GM18909 (cell line): ENCODE measurements around the gene CPNE9.

ENCODE experiments used
- ATAC-seq: cut with Tn5 transposase; IDR thresholded peaks from one replicate; pipeline ENCODE4 v1.9.1; 2021; ENCODE audit warnings: mild to moderate bottlenecking; ENCODE audit not compliant: unreplicated experiment, poor library complexity

CPNE9 gene, protein sequence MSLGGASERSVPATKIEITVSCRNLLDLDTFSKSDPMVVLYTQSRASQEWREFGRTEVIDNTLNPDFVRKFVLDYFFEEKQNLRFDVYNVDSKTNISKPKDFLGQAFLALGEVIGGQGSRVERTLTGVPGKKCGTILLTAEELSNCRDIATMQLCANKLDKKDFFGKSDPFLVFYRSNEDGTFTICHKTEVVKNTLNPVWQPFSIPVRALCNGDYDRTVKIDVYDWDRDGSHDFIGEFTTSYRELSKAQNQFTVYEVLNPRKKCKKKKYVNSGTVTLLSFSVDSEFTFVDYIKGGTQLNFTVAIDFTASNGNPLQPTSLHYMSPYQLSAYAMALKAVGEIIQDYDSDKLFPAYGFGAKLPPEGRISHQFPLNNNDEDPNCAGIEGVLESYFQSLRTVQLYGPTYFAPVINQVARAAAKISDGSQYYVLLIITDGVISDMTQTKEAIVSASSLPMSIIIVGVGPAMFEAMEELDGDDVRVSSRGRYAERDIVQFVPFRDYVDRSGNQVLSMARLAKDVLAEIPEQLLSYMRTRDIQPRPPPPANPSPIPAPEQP

DNA sequence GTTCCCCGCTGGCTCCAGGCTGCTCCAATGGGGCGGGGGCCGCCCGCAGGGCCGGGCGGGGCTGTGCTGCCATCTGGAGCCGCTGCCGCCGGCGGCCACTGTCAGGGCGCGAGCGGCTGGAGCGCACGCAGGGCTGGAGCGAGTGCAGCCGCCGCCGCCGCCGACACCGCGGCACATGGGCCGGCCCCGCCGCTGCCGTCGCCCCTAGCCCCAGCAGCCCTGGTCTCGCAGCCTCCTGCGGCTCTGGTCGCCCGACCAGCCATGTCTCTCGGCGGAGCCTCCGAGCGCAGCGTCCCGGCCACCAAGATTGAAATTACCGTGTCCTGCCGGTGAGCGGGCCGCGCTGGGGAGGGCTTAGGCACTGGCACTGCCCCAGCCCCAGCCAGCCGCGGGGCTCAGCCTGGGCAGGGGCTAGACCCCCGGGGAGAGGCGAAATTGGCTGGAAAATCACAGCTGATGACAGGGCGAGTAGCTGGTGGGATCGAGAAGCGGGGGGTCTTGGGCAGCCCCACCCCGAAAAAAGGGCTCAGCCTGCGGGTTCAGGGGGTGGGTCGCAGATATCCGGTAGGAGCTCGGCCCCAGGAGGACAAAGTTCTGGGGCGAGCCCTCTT, at the start of gene CPNE9:
Gene CPNE9 (plus strand): TSS at position 98 of the 611 bp plus-strand sequence. CDS start 164 bp downstream, at position 262.
- ATAC-seq, result no peak

DNA sequence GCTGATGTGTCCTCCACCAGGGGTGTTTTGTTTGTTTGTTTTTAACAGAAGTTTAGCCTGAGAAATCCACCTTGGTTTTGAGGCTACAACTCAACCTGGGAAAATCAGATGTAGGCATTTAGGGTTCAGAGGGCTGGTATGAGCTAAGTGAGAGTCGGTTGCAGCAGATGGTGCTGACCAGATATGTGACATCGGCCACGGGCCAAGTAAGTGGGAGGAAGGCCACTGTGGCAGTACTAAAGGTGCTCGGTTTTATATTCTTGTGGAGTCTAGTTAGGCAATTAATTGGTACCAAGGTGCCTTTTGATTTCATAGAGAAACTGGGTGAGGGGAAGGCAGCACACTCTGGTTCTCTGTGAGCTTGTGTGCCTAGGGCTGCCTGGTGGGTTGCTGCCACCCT, 43.8 kb upstream of the CPNE9 start:
- ATAC-seq, result no peak

DNA sequence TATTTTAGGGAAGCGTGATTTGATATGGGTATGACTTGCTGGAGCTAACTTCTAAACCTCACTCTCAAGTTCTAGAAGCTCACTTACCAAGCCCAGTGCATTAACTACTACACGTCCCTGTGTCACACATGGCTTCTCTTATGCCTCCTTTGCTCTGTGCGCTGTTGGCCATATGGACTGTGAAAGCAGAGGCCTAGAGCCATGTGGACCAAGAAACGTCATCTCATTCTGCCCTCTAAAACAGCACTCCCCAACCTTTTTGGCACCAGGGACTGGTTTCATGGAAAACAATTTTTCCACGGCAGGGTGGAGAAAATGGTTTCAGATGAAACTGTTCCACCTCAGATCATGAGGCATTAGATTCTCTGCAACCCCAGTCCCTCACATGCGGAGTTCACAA, 42.7 kb upstream of the CPNE9 start:
- no peak for ATAC-seq

DNA sequence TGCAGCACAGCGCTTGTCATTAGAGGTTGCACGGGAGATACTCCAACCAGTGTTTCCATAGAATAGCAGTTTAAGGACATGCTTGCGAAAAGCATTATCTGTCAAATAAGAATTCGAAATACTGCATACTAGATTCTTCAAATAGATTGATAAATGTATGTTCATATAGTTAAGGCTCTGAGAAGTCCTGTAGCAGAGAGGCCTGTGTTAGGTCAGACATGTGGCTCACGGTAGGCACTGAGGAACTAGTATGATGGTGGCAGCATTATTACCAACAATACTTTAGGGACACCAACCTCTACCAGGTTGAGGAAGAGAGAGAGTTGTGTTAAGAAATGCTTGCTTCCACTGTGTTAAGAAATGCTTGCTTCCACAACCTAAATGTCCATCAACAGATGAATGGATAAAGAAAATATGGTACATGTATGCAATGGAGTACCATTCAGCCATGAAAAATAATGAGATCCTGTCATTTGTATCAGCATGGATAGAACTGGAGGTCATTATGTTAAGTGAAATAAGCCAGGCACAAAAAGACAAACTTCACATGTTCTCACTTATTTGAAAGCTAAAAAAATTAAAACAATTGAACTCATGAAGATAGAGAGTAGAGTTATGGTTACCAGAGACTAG, 39.4 kb upstream of the CPNE9 start:
- no peak for ATAC-seq

DNA sequence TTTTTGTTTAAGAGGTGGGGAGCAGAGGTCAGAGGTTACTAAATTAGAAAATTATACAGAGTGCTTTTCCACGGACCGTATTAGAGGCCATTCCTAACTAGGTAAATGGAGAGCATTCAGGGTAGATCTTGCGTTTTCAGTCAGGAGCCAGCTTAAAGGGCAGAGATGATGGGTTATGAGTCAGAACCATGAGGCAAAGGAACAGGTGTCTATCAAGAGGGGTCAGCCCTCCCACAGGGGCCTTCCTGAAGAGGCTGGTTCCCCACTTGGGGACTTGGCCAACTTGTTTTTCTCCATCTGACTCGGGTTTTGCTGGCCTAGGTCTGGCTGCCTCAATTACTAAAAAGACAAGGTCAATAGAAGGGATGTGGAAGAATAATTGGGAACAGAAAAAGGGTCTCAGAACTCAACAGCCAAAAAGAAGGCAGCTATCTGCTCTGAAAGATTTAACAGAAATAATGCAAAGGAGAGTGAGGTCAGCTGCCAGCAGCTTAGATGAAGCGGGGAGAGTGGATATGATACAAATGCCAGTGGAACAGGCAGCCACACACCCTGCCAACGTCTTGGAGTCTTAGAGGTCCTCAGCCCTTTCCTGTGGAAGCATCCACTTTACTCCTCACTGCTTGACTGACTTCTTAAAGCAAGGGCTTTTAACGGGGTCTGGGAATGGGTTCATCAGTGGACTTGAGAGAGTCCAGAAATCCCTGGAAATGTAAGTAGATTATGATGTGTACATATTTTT, 36.8 kb upstream of the CPNE9 start:
- no peak for ATAC-seq

DNA sequence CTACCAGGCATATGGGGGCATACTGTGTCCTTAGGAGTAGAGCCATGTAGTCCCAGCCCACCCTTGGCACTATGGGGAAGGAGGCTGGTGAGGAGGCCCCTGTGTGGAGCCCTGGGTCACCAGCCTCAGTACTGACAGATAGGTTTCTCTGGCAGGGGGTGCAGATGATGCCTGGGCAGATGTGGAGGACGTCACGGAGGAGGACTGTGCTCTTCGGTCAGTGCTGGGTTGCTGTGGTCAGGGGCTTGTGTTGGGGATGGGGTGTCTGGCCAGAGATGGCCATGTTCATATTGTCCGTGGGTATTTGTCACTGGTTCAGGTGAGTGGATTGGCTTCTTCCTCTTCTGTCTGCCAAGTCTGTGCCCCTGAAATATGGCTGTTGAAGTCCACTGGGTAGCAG, 34.4 kb upstream of the CPNE9 start:
- no peak for ATAC-seq

DNA sequence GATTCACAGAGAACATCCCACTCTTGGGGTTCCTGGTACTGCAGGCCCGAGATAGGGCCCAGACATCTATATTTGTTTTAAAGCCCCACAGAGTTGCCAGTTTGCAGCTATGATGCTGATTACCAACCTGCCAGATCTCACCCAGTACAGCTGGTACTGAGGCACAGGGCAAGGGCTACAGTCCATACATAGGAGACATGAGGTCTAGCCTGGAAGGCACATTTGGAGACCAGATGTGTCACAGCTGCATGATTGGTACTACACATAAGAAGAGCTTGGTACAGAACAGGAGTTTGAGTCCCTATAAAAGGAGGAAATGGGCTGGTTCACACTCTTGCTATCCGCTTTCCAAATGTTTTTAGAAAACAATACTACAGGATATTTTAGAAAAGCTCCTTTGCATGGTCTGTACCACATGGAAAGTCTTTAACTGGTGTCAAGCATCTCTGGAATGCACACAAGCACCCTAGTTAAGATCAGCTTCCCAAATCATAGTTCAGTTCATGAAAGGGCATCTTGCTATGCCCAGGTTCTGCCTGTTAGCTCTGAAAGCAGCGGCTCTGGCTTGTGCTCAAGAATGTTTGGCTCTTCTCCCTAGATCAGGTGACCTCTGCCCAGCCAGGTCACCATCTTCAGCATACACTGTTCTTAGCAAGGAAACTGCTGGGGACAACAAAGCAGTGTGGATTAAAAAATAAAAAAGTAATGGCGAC, 33.8 kb upstream of the CPNE9 start:
- ATAC-seq, result no peak

DNA sequence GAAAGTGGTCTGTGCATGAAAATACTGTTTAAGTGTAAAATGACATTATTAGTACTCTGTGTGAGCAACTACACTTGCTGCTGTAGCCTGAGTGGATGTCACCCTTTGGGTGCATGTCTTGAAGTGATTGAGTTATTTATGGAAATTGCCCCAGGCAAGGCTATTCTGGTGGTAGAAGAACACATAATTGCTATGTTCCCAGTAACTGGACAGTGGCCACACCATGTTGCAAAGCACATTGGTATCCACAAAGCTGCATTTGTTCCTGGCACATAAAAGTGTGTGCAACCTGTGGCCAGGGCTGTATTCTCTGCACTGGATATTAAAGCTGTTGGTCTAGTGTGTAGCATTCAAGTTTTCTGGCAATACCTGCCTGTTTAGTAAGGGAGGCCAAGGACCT, 30.6 kb upstream of the CPNE9 start:
- no peak for ATAC-seq

DNA sequence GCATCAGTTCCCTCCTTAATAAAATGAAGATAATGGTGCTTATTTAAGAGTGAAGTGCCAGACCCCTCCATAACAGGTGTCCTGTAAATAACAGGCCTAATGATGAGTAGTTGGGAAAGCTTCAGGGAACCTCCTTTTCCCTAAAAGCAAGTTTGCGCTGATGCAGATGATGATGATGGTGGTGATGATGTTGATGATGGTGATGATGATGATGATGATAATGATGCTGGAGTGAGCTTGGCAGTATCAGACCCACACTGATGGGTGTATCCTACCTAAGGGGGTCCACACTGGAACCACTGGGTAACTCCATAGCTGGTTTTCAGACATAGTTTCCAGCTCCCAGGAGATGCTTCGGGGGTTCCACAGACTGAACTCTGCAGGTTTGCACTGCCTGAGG, 29.9 kb upstream of the CPNE9 start:
- no peak for ATAC-seq

DNA sequence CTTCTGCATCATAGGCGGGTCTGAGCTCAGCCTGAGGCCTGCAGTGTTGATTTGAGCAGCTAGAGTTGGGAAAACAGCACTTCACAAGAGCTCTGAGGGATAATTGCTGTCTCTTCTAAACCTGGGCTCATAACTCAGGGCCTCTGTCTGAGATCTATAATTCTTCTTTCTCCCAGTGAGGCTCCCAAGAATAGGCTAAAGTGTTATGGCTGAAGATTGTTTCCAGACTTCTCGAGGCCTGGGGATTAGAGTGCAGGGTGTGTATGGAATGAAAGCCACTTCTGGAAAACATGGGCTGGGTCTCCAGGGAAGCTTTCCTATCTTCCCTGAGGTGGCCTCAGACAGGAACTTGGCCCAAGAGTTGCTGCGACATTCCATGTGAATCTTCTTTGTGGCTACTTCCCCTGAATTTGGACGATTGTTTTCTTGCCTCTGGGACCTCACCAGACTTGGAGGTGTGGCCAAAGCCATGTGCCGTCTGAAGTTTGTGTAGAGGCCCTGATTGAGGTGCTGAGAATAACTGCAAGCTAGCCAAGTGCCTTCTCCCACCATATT, 27.8 kb upstream of the CPNE9 start:
- no peak for ATAC-seq

DNA sequence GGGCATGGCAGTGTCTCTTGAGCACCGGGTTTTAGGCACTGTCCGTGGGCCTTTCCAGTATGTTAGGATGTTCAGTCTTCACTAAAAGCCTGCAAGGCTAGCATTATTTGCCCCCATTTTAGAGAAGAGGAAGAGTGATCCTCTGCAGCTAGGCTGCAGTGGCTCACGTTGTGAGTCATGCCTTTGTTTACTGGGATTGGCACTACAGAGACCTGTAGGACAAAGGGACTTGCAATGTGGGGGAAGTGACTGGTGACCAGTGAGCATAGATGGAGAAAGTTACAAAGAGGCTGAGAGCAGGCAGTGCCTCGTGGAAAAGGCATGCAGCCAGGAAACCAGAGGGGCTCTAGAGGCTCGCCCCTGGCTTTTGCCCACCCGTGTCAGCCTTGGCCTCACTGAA, 26.8 kb upstream of the CPNE9 start:
- no peak for ATAC-seq

DNA sequence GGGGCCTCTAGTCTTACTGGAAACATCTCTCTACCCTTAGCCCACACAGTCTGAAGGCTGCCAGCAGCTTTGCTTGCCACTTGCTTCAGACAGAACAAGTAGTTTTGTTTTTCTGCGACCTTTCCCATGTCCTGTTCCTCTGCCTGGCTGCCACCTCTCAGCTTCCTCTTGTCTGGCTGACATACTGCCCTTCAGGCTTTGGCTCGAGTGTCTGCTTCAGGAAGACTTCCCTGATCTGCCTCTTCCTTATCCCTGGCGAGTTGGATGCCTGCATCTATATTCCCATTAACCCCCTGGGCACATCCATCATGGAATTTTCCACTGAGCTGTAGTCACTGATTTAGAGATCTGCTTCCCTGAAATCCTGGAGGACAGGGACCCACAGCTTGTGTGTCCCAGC, 25.1 kb upstream of the CPNE9 start:
- no peak for ATAC-seq

DNA sequence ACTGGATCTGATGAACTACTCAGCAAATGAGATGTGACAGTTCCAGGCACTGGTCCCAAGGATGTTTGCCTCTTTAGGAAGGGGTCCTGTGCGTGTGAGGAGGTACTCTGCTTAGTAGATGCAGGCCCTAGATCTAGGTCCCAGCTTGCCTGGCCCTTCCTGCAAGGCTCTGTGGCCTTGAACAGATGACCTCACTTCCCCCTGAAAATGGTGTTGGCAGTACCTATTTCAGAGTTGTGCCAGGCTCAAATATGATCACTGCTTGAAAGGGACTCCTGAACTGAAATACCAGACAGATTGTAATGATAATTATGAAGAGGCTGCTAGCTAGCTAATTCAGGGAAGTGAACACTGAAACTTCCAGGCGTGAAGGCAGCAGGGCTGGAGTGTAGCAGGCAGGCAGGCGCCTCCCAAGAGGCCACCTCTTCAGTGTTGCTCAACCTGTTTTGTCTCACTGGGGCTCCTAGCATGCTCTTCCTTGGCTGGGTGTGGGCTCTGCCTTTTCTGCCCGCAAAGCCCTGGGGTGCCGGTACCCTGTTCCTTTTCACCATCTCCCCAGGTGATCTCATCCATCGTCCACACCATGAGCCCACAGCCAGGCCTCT, 24.1 kb upstream of the CPNE9 start:
- ATAC-seq, result no peak

DNA sequence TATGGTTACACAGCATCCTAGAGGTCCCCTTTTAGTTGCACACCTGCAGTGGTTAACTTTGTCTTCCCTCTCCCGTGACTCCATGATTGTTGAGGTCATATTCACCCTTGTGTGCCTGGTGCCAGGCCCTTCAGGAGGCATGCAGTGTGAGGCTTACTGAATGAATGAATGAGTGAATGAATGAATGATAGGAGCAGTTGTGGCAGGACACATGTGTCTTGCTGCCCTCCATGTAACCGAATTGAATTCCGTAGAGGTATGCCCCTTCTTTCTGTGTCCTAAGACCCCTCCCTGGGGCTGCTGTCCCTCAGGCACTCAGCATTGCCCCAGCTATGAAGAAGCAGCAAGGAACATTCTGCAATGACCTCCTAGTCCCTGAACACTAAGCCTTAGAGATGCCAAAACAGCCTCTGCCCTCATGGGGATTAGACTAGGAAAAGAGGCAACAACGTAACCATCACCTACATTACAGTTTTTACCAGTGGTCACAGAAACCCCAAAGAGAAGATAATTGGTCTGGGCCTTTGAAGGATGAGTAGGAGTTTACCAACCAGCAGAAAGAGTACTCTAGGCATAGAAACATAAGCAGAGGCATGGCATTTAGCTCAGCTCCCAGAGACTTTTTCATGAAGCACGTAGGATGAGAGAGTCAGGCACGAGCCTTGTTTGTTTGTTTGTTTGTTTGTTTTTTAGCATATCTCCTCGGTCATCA, 22.5 kb upstream of the CPNE9 start:
- ATAC-seq, result no peak

DNA sequence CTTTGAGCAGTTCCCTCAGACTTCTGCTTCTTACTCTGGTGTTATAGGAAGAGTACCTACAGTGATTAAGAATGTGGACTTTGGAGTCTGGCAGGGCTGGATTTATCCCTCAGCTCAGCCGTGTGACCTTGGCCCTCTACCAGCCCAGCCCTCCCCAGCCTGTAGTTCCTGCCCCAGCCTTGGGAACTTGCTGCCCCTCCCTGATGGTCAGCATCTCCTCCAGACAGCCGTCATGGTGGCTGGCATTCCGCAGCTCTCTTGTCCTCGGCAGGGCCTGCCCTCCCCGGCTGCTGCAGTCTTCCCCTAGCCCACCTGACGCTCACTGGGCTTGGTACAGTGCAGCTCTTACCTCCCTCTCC, 21.9 kb upstream of the CPNE9 start:
- no peak for ATAC-seq

DNA sequence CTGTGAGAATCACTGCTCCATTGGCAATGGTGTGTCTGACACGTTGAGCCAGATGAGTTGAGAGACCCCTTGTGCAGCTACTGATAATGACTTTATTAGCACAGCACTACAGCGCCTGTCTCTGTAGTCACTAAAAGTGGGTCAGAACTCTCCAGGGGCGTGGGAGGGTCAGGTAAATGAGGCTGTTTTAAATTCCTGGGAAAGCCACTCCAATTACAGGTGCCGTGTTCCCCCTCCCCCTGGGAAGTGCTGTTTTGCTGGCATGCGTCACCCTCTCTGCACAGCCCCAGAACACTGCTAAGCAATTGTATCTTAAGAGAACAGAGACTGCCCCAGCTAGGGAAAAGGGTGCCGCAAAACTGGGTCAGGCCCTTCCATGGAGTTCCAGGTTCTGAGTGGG, 21.5 kb upstream of the CPNE9 start:
- ATAC-seq, result no peak

DNA sequence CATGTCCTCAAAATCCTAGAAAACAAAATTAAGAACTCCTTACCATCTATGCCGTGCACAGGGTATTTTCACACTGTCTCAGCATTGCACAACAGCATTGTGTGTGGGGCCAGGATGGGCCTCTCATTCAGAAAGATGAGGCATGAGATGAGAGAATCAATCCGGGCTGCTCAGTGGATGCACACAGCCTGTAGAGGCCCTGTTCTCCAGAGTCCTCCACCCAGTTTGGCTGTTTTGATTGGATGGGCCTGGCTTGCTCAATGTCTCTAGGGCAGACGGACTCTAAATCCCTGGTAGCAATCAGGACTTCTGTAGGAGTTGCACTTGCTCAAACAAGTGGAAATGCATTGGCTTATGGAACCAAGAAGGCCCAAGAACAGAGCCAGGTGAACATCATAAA, 20.2 kb upstream of the CPNE9 start:
- ATAC-seq, result no peak

DNA sequence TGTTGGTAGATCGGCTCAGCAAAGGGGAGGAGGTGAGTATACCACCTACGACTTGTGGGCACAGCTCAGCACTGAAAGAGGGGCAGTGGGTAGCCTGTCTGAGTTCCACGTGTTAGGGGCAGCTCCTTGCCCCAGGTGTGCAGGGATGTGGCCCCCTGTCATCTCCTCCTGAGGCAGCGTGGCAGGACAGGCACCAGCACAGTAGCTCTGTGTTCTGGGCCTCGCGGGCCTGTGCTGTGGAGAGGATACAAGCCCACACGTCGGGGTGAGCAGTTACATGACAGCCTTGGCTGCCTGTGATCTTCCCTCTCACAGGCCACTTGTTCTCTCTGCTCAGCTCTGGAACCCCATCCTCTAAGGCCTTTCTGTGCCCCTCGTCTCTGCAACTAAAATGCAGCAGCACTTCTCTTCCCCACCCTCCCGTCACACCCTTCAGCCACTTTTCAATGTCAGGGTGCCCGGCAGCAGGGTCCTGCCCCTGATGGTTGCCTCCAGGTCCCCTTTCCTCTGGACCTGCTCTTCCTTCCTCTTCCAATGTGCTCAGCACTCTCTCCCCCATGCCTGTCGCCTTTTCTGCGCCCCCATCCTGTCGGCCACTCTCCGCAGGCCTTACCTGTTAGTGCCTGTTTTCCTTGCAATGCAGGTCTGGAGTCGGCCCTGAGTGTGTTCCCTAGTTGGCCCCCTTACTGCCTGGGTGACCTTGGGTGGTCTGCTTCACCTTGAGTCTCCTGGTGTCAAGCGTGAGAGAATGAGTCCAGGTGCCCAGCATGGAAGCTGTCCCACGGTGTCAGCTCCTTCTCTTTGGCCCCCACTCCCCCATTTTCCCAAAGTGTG, 18.2 kb upstream of the CPNE9 start:
- ATAC-seq, result no peak
